ENCODE data around the gene DMAP1. TPM values are rescaled to one million over a fixed set of nuclear protein-coding genes. Genes with fewer than 3 reads are reported as not detected.

The DMAP1 gene
- total RNA-seq, 1 experiment from 2014 or later: 40.9 TPM

GRCh38 chr1:44242746-44243145, 29.5 kb downstream of the DMAP1 start (continued):
- TF ChIP-seq AFF4 (CRISPR knock-in tag; IDR thresholded peaks at IDR 0.05; ENCODE audit: borderline replicate concordance) (no peak), ATF1 (CRISPR knock-in tag; IDR thresholded peaks at IDR 0.05) (no peak)

- CTCF ChIA-PET: no interaction called here
- no peak overlapping the region for H3K4me3 Mint-ChIP-seq
- DNase-seq (ENCODE audit: low spot score): no peak
- no peaks in the 10 kb centered on the region; the same call in 1 of the 2 replicates for H3K36me3 Mint-ChIP-seq
- H3K27me3 Mint-ChIP-seq (ENCODE audit: low read depth): no peaks in the 10 kb centered on the region
- H3K27ac Mint-ChIP-seq: no peak overlapping the region
- no peak for ATAC-seq
- no peaks in the 10 kb centered on the region for H3K9me3 Mint-ChIP-seq
- POLR2A ChIA-PET: no interaction called here
- peaks cover 35% of the 10 kb centered on the region for H3K4me1 Mint-ChIP-seq
- TF ChIP-seq GTF2I (CRISPR knock-in tag; conservative IDR thresholded peaks at IDR 0.05): no peak
- TF ChIP-seq, protein P1, sequence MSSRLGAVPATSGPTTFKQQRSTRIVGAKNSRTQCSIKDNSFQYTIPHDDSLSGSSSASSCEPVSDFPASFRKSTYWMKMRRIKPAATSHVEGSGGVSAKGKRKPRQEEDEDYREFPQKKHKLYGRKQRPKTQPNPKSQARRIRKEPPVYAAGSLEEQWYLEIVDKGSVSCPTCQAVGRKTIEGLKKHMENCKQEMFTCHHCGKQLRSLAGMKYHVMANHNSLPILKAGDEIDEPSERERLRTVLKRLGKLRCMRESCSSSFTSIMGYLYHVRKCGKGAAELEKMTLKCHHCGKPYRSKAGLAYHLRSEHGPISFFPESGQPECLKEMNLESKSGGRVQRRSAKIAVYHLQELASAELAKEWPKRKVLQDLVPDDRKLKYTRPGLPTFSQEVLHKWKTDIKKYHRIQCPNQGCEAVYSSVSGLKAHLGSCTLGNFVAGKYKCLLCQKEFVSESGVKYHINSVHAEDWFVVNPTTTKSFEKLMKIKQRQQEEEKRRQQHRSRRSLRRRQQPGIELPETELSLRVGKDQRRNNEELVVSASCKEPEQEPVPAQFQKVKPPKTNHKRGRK (CRISPR knock-in tag; IDR thresholded peaks at IDR 0.05; ENCODE audit: borderline replicate concordance): no peak
These were observed 30.7 kb downstream of the DMAP1 start for GRCh38 chr1:44243782-44244495.

DNA sequence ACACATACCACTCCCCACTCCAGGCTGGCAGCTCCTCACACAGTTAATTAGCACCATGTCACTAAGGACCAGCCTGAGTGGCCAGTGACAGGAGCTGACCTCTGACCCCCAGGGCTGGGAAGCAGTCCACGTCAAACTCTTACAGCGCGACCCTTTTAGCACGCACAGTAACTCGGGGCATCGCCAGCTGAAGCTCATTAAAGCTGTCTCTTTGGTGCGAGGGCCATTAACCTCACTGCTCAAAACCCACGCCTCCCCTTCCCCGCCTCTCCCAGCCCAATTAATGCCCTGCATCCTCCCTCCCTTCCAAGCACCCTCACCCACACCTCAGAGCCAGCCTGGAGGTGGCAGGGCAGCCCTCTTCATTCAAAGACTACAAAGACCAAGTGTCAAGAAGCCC, 31.7 kb downstream of the DMAP1 start:
- DNase-seq (ENCODE audit: low spot score) (no peak), ATAC-seq (no peak)
- CTCF ChIA-PET: no interaction called here
- no peaks in the 10 kb centered on the region for H3K27me3 Mint-ChIP-seq (ENCODE audit: low read depth)
- no peak overlapping the region for H3K4me3 Mint-ChIP-seq
- H3K36me3 Mint-ChIP-seq: no peaks in the 10 kb centered on the region; the same call in 1 of the 2 replicates
- H3K27ac Mint-ChIP-seq: no peak overlapping the region
- peaks cover 31% of the 10 kb centered on the region for H3K4me1 Mint-ChIP-seq
- POLR2A ChIA-PET: no interaction called here
- no peaks in the 10 kb centered on the region for H3K9me3 Mint-ChIP-seq
- TF ChIP-seq, protein P2, sequence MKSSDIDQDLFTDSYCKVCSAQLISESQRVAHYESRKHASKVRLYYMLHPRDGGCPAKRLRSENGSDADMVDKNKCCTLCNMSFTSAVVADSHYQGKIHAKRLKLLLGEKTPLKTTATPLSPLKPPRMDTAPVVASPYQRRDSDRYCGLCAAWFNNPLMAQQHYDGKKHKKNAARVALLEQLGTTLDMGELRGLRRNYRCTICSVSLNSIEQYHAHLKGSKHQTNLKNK (CRISPR knock-in tag; IDR thresholded peaks at IDR 0.05): no peak
- no peak for TF ChIP-seq GABPB1 (CRISPR knock-in tag; IDR thresholded peaks at IDR 0.05)
- no peak for TF ChIP-seq ZNF232 (CRISPR knock-in tag; IDR thresholded peaks at IDR 0.05)
- TF ChIP-seq EMX1 (CRISPR knock-in tag; IDR thresholded peaks at IDR 0.05): no peak
- TF ChIP-seq ERG (CRISPR knock-in tag; IDR thresholded peaks at IDR 0.05): no peak
- no peak for TF ChIP-seq NR3C1 (CRISPR knock-in tag; conservative IDR thresholded peaks at IDR 0.05; ENCODE audit: low read depth)
- TF ChIP-seq, protein P3, sequence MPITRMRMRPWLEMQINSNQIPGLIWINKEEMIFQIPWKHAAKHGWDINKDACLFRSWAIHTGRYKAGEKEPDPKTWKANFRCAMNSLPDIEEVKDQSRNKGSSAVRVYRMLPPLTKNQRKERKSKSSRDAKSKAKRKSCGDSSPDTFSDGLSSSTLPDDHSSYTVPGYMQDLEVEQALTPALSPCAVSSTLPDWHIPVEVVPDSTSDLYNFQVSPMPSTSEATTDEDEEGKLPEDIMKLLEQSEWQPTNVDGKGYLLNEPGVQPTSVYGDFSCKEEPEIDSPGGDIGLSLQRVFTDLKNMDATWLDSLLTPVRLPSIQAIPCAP (CRISPR knock-in tag; IDR thresholded peaks at IDR 0.05): no peak
- no peak for TF ChIP-seq CBFB (CRISPR knock-in tag; IDR thresholded peaks at IDR 0.05; ENCODE audit: low read depth)
- TF ChIP-seq, protein P4, sequence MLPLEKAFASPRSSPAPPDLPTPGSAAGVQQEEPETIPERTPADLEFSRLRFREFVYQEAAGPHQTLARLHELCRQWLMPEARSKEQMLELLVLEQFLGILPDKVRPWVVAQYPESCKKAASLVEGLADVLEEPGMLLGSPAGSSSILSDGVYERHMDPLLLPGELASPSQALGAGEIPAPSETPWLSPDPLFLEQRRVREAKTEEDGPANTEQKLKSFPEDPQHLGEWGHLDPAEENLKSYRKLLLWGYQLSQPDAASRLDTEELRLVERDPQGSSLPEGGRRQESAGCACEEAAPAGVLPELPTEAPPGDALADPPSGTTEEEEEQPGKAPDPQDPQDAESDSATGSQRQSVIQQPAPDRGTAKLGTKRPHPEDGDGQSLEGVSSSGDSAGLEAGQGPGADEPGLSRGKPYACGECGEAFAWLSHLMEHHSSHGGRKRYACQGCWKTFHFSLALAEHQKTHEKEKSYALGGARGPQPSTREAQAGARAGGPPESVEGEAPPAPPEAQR (CRISPR knock-in tag; IDR thresholded peaks at IDR 0.05): no peak
- TF ChIP-seq, protein P5, sequence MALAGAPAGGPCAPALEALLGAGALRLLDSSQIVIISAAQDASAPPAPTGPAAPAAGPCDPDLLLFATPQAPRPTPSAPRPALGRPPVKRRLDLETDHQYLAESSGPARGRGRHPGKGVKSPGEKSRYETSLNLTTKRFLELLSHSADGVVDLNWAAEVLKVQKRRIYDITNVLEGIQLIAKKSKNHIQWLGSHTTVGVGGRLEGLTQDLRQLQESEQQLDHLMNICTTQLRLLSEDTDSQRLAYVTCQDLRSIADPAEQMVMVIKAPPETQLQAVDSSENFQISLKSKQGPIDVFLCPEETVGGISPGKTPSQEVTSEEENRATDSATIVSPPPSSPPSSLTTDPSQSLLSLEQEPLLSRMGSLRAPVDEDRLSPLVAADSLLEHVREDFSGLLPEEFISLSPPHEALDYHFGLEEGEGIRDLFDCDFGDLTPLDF (CRISPR knock-in tag; IDR thresholded peaks at IDR 0.05): no peak
- TF ChIP-seq, protein P6, sequence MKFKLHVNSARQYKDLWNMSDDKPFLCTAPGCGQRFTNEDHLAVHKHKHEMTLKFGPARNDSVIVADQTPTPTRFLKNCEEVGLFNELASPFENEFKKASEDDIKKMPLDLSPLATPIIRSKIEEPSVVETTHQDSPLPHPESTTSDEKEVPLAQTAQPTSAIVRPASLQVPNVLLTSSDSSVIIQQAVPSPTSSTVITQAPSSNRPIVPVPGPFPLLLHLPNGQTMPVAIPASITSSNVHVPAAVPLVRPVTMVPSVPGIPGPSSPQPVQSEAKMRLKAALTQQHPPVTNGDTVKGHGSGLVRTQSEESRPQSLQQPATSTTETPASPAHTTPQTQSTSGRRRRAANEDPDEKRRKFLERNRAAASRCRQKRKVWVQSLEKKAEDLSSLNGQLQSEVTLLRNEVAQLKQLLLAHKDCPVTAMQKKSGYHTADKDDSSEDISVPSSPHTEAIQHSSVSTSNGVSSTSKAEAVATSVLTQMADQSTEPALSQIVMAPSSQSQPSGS (CRISPR knock-in tag; IDR thresholded peaks at IDR 0.05; ENCODE audit: borderline replicate concordance, low read depth): no peak
- TF ChIP-seq NR2C2 (CRISPR knock-in tag; IDR thresholded peaks at IDR 0.05): no peak
- TF ChIP-seq, protein P7, sequence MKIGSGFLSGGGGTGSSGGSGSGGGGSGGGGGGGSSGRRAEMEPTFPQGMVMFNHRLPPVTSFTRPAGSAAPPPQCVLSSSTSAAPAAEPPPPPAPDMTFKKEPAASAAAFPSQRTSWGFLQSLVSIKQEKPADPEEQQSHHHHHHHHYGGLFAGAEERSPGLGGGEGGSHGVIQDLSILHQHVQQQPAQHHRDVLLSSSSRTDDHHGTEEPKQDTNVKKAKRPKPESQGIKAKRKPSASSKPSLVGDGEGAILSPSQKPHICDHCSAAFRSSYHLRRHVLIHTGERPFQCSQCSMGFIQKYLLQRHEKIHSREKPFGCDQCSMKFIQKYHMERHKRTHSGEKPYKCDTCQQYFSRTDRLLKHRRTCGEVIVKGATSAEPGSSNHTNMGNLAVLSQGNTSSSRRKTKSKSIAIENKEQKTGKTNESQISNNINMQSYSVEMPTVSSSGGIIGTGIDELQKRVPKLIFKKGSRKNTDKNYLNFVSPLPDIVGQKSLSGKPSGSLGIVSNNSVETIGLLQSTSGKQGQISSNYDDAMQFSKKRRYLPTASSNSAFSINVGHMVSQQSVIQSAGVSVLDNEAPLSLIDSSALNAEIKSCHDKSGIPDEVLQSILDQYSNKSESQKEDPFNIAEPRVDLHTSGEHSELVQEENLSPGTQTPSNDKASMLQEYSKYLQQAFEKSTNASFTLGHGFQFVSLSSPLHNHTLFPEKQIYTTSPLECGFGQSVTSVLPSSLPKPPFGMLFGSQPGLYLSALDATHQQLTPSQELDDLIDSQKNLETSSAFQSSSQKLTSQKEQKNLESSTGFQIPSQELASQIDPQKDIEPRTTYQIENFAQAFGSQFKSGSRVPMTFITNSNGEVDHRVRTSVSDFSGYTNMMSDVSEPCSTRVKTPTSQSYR (CRISPR knock-in tag; IDR thresholded peaks at IDR 0.05): no peak
